NCI-H2107 treated with DMSO at 0.1 percent for 48 hours (cell line): ENCODE data around the gene COX4I1.
A peak's percentile ranks its signal among the peaks of the same experiment; 100 is the strongest.

Experiments
- DNase-seq: peaks from one replicate; lab custom pipeline; 2025; ENCODE audit not compliant: unreplicated experiment; lab: John Stamatoyannopoulos, UW

The COX4I1 gene

GRCh38 chr16:85799497-85800320 lies at the start of gene COX4I1, which contains the start of gene EMC8:
TSS of gene COX4I1 (plus strand) at chr16:85799695. CDS start at chr16:85801206, 1,511 bp downstream.
TSS of gene EMC8 (minus strand) at chr16:85799544. CDS start at chr16:85799295, 249 bp downstream.
- DNase-seq: peak; percentile 70

DNA sequence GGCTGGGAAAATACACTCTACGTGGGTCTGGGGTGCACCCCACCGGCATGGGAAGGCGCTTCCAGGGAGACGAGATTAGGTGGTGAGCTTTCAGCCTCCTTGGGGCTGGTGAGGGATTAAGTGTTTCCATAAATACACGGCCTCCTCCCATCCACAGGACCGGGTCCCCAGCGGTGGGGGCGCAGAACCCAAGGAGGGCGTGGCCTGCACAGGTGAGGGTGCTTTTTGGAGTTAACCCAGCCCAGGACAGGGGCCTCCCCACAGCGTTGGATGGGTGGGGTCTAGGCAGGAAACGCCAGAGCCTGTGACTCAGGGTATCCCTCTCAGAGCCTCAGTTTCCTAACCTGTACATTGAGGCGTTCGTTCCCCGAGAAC lies 49.7 kb upstream of the COX4I1 start:
- DNase-seq: no peak

DNA sequence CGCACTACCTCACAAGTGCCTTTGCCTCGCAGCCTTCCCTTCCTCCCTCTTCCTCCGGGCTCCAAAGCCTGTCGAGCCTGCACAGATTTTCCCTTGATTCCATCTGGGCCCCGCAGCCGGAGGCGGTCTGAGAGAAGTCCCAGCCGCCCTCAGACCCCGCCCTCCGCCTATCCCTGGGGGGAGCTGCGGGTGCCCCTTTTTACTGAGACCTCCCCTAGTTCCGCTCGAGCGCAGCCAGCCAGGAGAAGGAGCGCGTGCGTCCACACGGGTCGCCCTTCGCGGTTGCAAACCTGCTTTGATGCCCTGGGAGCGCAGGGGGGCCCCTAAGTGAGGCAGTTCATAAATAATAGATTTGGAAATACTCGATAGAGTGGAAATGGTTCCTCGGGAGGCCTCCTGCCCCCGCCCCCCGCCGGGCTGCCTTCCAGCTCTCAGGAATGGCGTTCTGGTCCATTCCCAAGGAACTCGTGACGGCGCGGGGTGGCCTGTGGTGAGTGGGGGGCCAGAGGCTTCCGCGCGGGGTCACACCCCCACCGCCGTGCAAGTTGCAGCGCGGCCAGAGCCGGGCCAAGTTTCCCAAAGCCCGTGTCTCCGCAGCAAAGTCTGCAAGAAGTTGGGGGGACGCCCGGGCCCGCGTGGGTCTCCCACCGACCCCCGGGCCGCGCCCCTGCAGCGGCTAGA lies 49.2 kb upstream of the COX4I1 start:
- DNase-seq: no peak

- no peak for DNase-seq
These were observed 48.4 kb upstream of the COX4I1 start, which contains the start of gene C16orf74 for GRCh38 chr16:85750827-85751697. TSS of gene C16orf74 (minus strand) at chr16:85751096. CDS start at chr16:85735217, 15,879 bp downstream.

DNA sequence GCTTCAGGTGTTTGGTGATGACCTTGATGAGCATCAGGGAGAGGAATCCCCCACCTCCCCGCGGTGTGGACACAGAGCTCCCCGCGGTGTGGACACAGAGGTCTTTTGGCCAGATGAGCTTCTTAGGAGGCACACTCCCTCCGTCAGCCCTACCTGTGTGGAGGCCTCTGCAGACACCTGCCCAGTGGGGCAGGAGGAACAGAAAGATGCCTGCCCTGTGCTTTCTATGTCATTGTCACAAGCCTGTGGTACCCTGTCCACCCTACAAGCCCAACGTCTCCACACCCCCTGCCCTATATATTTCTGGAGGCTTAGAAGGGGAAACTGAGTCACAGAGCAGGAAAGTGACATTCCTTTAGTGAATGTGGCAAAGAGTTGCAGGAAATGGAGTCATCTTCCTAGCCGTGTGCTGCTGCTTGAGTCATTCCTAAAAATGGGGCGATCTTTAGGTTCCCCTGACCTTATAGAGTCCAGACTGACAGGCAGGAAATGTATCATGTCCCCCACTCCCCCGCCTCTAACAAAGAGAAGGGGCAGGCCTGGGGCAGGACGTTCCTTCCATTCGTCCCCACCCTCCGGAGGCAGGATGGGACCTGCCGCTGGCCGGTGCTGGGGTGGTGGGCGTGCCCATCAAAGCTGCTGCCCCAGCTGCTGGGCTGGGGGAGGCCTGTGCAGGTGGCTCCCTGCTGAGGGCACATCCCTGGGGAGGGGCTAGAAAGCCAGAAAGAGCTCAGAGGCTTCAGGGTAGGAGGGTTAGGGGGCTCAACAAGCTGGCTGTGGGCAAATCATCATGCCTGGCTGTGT lies 47.6 kb upstream of the COX4I1 start:
- DNase-seq: no peak

GRCh38 chr16:85752511-85753420 lies 46.7 kb upstream of the COX4I1 start:
- DNase-seq: no peak

DNA sequence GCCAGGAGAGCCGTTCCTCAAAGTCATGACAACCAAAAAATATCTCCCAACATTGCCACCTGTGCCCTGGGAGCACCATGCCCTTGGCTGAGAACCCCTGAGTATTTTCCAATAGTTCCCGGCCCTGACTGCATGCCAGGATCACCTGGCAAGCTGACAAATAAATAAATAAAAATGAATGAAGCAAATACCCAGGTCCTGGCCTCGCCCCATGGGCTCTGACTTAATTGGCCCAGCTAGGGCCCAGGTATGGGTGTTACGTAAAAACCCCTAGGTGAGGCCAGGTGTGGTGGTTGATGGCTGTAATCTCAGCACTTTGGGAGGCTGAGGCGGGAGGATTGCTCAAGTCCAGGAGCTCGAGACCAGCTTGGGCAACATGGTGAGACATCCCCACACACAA lies 45.9 kb upstream of the COX4I1 start:
- DNase-seq: no peak

DNA sequence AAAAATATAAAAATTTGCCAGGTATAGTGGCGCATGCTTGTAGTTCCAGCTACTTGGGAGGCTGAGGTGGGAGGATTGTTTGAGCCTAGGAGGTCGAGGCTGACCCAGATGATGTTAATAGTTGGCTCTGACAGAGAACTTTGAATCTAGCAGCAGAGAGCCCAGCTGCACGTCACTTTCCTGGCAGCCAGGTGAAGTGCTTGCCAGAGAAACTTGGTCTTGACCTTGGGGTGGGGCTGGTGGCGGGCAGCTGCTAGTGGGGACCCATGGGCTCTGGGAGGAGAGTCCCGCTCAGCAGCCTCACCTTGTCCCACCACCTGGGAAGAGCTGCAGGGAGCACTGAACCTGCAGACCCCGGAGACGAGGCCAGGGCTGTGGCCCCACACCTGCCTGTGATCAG lies 45.5 kb upstream of the COX4I1 start:
- DNase-seq: no peak

DNA sequence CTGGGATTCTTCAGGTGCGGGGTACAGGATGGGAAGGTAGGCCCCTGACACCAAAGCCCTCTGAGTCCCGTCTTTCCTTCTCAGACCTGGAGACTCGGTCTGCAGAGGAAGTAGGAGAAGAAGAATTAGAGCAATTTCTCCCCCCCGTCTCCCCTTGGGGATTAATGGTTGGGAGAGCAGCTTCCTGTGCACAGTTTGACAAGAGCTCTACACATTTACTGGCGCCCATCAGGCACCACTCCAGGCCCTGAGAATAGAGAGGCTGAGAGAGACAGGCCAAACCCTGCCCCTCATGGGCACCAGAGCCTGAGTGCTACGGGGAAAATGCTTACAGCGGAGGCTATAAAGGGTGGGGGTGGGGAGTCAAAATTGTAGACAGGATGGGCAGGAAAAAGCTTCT lies 45.1 kb upstream of the COX4I1 start:
- DNase-seq: peak; percentile 56

DNA sequence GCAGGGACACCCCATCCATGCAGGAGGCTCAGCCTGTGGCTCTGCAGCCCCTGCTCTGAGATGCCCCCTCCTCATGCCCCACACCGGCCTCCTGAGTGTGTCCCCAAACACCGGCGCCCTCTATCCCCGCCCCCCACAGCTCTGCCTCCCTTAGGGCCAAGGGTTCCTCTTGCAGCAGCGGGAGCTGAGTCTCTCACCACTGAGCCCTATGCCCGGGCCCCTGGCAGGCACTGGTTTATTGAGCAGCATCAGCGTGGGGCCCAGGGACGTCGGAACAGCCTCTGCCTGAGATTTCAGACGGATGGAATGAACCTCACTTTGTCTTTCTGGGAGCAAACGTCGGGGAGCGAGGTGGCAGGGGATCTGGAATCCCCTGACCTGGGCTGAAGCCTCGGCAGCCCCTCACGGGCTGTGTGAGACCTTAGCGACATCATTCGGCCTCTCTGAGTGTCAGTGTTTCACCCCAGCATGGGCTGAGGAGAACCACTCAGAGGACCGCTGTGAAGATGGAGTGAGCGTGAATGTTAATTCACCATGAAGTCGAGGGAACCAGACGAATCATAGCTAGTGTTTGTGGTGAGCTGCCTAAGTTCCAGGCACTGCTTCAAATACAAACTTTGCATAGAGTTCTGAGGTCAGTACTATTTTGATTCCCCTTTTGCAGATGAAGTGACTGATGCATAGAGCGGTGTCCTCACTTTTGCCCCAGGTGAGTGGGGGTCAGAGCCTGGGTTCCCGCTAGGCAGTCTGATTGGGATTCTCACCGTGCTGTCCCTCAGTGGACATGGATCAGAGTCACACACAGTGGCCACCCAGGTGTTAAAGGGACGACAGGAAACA lies 43.3 kb upstream of the COX4I1 start:
- DNase-seq: no peak

DNA sequence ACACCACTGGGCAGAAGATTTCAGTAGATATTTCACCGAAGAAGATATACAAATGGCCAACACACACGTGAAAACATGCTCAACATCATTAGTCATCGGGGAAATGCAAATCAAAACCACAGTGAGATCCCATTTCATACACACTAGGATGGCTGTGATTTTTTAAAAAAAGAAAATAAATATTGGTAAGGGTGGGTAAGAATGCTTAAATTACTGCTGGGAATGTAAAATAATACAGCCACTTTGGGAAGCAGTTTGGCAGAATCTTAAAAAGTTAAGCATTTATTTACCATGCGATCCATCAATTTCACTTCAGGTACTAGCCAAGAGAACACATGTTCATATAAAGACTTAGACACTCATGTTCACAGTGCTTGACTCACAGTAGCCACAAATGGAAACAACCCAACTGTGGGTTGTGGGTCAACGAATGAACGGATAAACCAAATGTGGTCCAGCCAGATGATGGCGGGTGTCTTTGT lies 42.1 kb upstream of the COX4I1 start:
- peak; percentile 44 for DNase-seq

DNA sequence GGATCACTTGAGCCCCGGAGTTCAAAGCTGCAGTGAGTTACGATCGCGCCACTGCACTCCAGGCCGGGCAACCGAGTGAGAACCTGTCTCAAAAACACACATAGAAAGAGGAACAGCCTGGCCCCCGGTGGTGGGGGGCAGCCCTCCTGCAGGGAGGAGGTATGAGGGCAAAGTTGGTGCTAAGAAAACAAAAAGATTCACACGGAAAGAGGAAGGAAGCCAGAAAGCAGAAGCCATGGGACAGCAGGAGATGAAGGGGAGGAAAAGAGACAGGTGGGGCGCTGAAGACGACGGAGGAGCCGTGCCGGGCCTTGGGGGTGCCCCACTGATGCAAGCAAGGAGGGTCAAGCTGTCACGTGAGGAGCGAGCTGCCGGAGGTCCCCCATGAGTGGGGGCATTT lies 40.4 kb upstream of the COX4I1 start:
- no peak for DNase-seq

- peak; percentile 33 for DNase-seq
These were observed 39.7 kb upstream of the COX4I1 start for GRCh38 chr16:85759631-85760419.

GRCh38 chr16:85761861-85762260 lies 37.6 kb upstream of the COX4I1 start:
- no peak for DNase-seq

- no peak for DNase-seq
These were observed 36.5 kb upstream of the COX4I1 start for GRCh38 chr16:85762970-85763369.

- DNase-seq: no peak
These were observed 35.9 kb upstream of the COX4I1 start for GRCh38 chr16:85763616-85764015.

- no peak for DNase-seq
These were observed 34.3 kb upstream of the COX4I1 start for GRCh38 chr16:85765211-85765610.

GRCh38 chr16:85765767-85766166 lies 33.7 kb upstream of the COX4I1 start:
- no peak for DNase-seq
